Mesendoderm (in vitro differentiated cells): ENCODE data around the gene PDPN.
A peak's percentile ranks its signal among the peaks of the same experiment; 100 is the strongest.
"Not testable (repeated sequence)": the region's sequence is repeated elsewhere in the genome, so short reads cannot be mapped to it uniquely, and the experiment has no call there.

Experiments
- DNase-seq: peaks from one replicate; pipeline ENCODE4 v3.0.0; 2013
- H2AK5ac ChIP-seq: 2 replicates; pipeline ENCODE4 v1.6.1; 2013; ENCODE audit warnings: low read length, inconsistent platforms
- H2BK120ac ChIP-seq: 2 replicates; pipeline ENCODE4 v1.6.1; 2013; ENCODE audit warnings: low read depth, mild to moderate bottlenecking, low read length, moderate library complexity, mixed read lengths
- H2BK15ac ChIP-seq: replicated peaks from 2 replicates; pipeline ENCODE4 v1.6.1; 2013; ENCODE audit warnings: low read depth, mild to moderate bottlenecking, moderate library complexity
- H2BK5ac ChIP-seq: 2 replicates; pipeline ENCODE4 v1.6.1; 2013; ENCODE audit warnings: low read length, inconsistent platforms
- H3K18ac ChIP-seq: 2 replicates; pipeline ENCODE4 v1.6.1; 2013; ENCODE audit warnings: mild to moderate bottlenecking, low read length, mixed read lengths
- H3K23ac ChIP-seq: one replicate; pipeline ENCODE4 v1.6.1; 2013; ENCODE audit warnings: low read length
- H3K27ac ChIP-seq: 2 replicates; pipeline ENCODE4 v1.5.1; 2013; ENCODE audit warnings: low read depth, mild to moderate bottlenecking, inconsistent platforms, low read length, moderate library complexity
- H3K27me3 ChIP-seq: 2 replicates; pipeline ENCODE4 v1.6.1; 2013; ENCODE audit warnings: low read length, control low read depth, mild to moderate bottlenecking, inconsistent platforms; ENCODE audit not compliant: insufficient read depth, poor library complexity
- H3K36me3 ChIP-seq: 2 replicates; pipeline ENCODE4 v1.6.1; 2013; ENCODE audit warnings: low read length, inconsistent platforms; ENCODE audit not compliant: control insufficient read depth, insufficient read depth
- H3K4ac ChIP-seq: one replicate; pipeline ENCODE4 v1.6.1; 2013; ENCODE audit warnings: low read depth, mild to moderate bottlenecking, low read length, moderate library complexity
- H3K4me1 ChIP-seq: 2 replicates; pipeline ENCODE4 v1.6.1; 2013; ENCODE audit warnings: low read depth, low read length, inconsistent platforms; ENCODE audit not compliant: control insufficient read depth
- H3K4me2 ChIP-seq: 2 replicates; pipeline ENCODE4 v1.6.1; 2013; ENCODE audit warnings: low read length
- H3K4me3 ChIP-seq: 2 replicates; pipeline ENCODE4 v1.5.1; 2013; ENCODE audit warnings: mild to moderate bottlenecking, low read length
- H3K56ac ChIP-seq: one replicate; pipeline ENCODE4 v1.6.1; 2013; ENCODE audit warnings: low read length
- H3K79me1 ChIP-seq: 2 replicates; pipeline ENCODE4 v1.6.1; 2013; ENCODE audit warnings: low read length, inconsistent platforms
- H3K79me2 ChIP-seq: 2 replicates; pipeline ENCODE4 v1.6.1; 2013; ENCODE audit warnings: mild to moderate bottlenecking, low read length; ENCODE audit not compliant: control insufficient read depth, insufficient read depth
- H3K9ac ChIP-seq: 2 replicates; pipeline ENCODE4 v1.6.1; 2013; ENCODE audit warnings: low read length, inconsistent platforms
- H4K5ac ChIP-seq: one replicate; pipeline ENCODE4 v1.6.1; 2013; ENCODE audit warnings: low read length
- H4K8ac ChIP-seq: one replicate; pipeline ENCODE4 v1.6.1; 2013; ENCODE audit warnings: low read depth, mild to moderate bottlenecking, control low read depth, low read length, moderate library complexity
- WGBS: extraction: QIAGEN DNeasy Blood & Tissue Kit; methylation state at CpG from one replicate; pipeline ENCODE4 v1.1.7; 2013; ENCODE audit warnings: low lambda C conversion rate, missing lambda C conversion rate; ENCODE audit not compliant: insufficient coverage; ENCODE audit errors: extremely low coverage; 5-methylcytosine and 5-hydroxymethylcytosine counted together

Gene PDPN

GRCh38 chr1:13562981-13563380 lies 20.7 kb upstream of the PDPN start:
- not testable (repeated sequence) for H3K23ac ChIP-seq, H3K36me3 ChIP-seq, H2BK15ac ChIP-seq, H3K27ac ChIP-seq, H2BK120ac ChIP-seq, H3K4me1 ChIP-seq, H2BK5ac ChIP-seq, H3K4ac ChIP-seq, H2AK5ac ChIP-seq, H3K79me1 ChIP-seq, H3K4me2 ChIP-seq, H3K9ac ChIP-seq, DNase-seq, H3K56ac ChIP-seq, H4K8ac ChIP-seq, H3K18ac ChIP-seq, H4K5ac ChIP-seq, H3K79me2 ChIP-seq, H3K27me3 ChIP-seq, H3K4me3 ChIP-seq
- WGBS = no CpG with 5 or more reads among the region's 11 CpGs

- no peaks in the 10 kb centered on the region for H3K79me2 ChIP-seq
- no peak for DNase-seq
- no peak overlapping the region for H3K9ac ChIP-seq
- no peak overlapping the region for H3K4ac ChIP-seq
- no peak overlapping the region for H2BK5ac ChIP-seq
- H3K4me1 ChIP-seq = peaks cover 3% of the 10 kb centered on the region
- no peak overlapping the region for H3K23ac ChIP-seq
- WGBS = 100% methylated on average over 1 of the region's 5 CpGs
- H2BK15ac ChIP-seq = no peak overlapping the region
- H3K18ac ChIP-seq = no peak overlapping the region
- no peak overlapping the region for H3K27ac ChIP-seq
- no peak overlapping the region for H3K56ac ChIP-seq
- H3K79me1 ChIP-seq = no peaks in the 10 kb centered on the region
- H2AK5ac ChIP-seq = no peak overlapping the region
- no peak overlapping the region for H3K4me2 ChIP-seq
- no peaks in the 10 kb centered on the region for H3K36me3 ChIP-seq
- no peak overlapping the region for H4K8ac ChIP-seq
- no peak overlapping the region for H2BK120ac ChIP-seq
- no peak overlapping the region for H4K5ac ChIP-seq
- no peaks in the 10 kb centered on the region for H3K27me3 ChIP-seq
- H3K4me3 ChIP-seq = no peak overlapping the region
Observed at GRCh38 chr1:13564073-13564472, 19.6 kb upstream of the PDPN start.

- not testable (repeated sequence) for H3K4me2 ChIP-seq, H3K79me2 ChIP-seq, H4K5ac ChIP-seq, H3K4me1 ChIP-seq, H4K8ac ChIP-seq, H3K4ac ChIP-seq, H2AK5ac ChIP-seq, H3K56ac ChIP-seq, H2BK120ac ChIP-seq, H2BK5ac ChIP-seq, H3K36me3 ChIP-seq, H3K79me1 ChIP-seq, H3K27ac ChIP-seq, H3K18ac ChIP-seq, H3K4me3 ChIP-seq, H3K23ac ChIP-seq, DNase-seq, H3K9ac ChIP-seq, H3K27me3 ChIP-seq, H2BK15ac ChIP-seq
- no CpG with 5 or more reads among the region's 7 CpGs for WGBS
Observed at GRCh38 chr1:13570435-13570834, 13.2 kb upstream of the PDPN start.

- Histone ChIP-seq H4K5ac (no peak overlapping the region), H3K23ac (no peak overlapping the region), H2BK120ac (no peak overlapping the region), H2BK15ac (no peak overlapping the region), H3K56ac (no peak overlapping the region), H2BK5ac (no peak overlapping the region), H3K79me2 (no peaks in the 10 kb centered on the region), H3K27ac (no peak overlapping the region), H3K4me1 (peaks cover under 1% of the 10 kb centered on the region), H3K79me1 (no peaks in the 10 kb centered on the region), H3K9ac (no peak overlapping the region), H3K27me3 (no peaks in the 10 kb centered on the region), H3K18ac (no peak overlapping the region), H4K8ac (no peak overlapping the region), H3K36me3 (no peaks in the 10 kb centered on the region), H2AK5ac (no peak overlapping the region), H3K4ac (no peak overlapping the region), H3K4me2 (no peak overlapping the region), H3K4me3 (no peak overlapping the region)
- DNase-seq = peak; percentile 58
- WGBS = no CpG with 5 or more reads among the region's 5 CpGs
Observed at GRCh38 chr1:13570924-13571323, 12.7 kb upstream of the PDPN start.

GRCh38 chr1:13573586-13573985 lies 10.0 kb upstream of the PDPN start:
- no peak overlapping the region for H3K23ac ChIP-seq
- H3K79me1 ChIP-seq = no peaks in the 10 kb centered on the region
- no peak for DNase-seq
- no peaks in the 10 kb centered on the region for H3K27me3 ChIP-seq
- H3K4me3 ChIP-seq = no peak overlapping the region
- no peaks in the 10 kb centered on the region for H3K79me2 ChIP-seq
- H2AK5ac ChIP-seq = no peak overlapping the region
- H4K5ac ChIP-seq = no peak overlapping the region
- no peak overlapping the region for H2BK15ac ChIP-seq
- H3K9ac ChIP-seq = no peak overlapping the region
- H3K4ac ChIP-seq = no peak overlapping the region
- no peak overlapping the region for H3K56ac ChIP-seq
- no peak overlapping the region for H2BK5ac ChIP-seq
- WGBS = no CpG with 5 or more reads among the region's 4 CpGs
- H3K4me1 ChIP-seq = no peaks in the 10 kb centered on the region
- H3K36me3 ChIP-seq = no peaks in the 10 kb centered on the region
- H3K18ac ChIP-seq = no peak overlapping the region
- H3K4me2 ChIP-seq = no peak overlapping the region
- H4K8ac ChIP-seq = no peak overlapping the region
- no peak overlapping the region for H2BK120ac ChIP-seq
- H3K27ac ChIP-seq = no peak overlapping the region

- H3K36me3 ChIP-seq = no peaks in the 10 kb centered on the region
- no peak overlapping the region for H3K27ac ChIP-seq
- H3K56ac ChIP-seq = no peak overlapping the region
- WGBS = no CpG with 5 or more reads among the region's 11 CpGs
- no peak overlapping the region for H4K8ac ChIP-seq
- H4K5ac ChIP-seq = no peak overlapping the region
- H3K27me3 ChIP-seq = no peaks in the 10 kb centered on the region
- H3K18ac ChIP-seq = no peak overlapping the region
- H3K4me2 ChIP-seq = no peak overlapping the region
- H2BK5ac ChIP-seq = no peak overlapping the region
- H3K9ac ChIP-seq = no peak overlapping the region
- no peak overlapping the region for H3K4me3 ChIP-seq
- no peak overlapping the region for H2BK120ac ChIP-seq
- no peaks in the 10 kb centered on the region for H3K79me2 ChIP-seq
- no peak overlapping the region for H3K23ac ChIP-seq
- DNase-seq = no peak
- no peaks in the 10 kb centered on the region for H3K4me1 ChIP-seq
- H3K4ac ChIP-seq = no peak overlapping the region
- H2BK15ac ChIP-seq = no peak overlapping the region
- H3K79me1 ChIP-seq = no peaks in the 10 kb centered on the region
- H2AK5ac ChIP-seq = no peak overlapping the region
Observed at GRCh38 chr1:13576926-13577325, 6.7 kb upstream of the PDPN start.
